IPS-20b (cell line): ENCODE measurements around the gene NAPB.

ENCODE experiments used
- H3K27ac ChIP-seq: one replicate; pipeline ENCODE4 v1.5.1; 2013; ENCODE audit warnings: low read length
- H3K27me3 ChIP-seq: 2 replicates; pipeline ENCODE4 v1.6.1; 2013; ENCODE audit warnings: mild to moderate bottlenecking, low read length, inconsistent platforms; ENCODE audit not compliant: insufficient read depth
- H3K36me3 ChIP-seq: 2 replicates; pipeline ENCODE4 v1.6.1; 2013; ENCODE audit warnings: low read depth, mild to moderate bottlenecking, inconsistent platforms, low read length, moderate library complexity; ENCODE audit not compliant: insufficient read depth
- H3K4me1 ChIP-seq: 2 replicates; pipeline ENCODE4 v1.6.1; 2013; ENCODE audit warnings: mild to moderate bottlenecking, control low read depth, inconsistent platforms, low read length, moderate library complexity; ENCODE audit not compliant: insufficient read depth
- H3K4me3 ChIP-seq: 2 replicates; pipeline ENCODE4 v1.5.1; 2013; ENCODE audit warnings: mild to moderate bottlenecking, low read length, inconsistent platforms
- H3K9ac ChIP-seq: 2 replicates; pipeline ENCODE4 v1.6.1; 2013; ENCODE audit warnings: low read depth, mild to moderate bottlenecking, inconsistent platforms, low read length, moderate library complexity
- H3K9me3 ChIP-seq: 2 replicates; pipeline ENCODE4 v1.6.1; 2013; ENCODE audit warnings: mild to moderate bottlenecking, low read depth, low read length, inconsistent platforms; ENCODE audit not compliant: insufficient read depth

Gene NAPB

DNA sequence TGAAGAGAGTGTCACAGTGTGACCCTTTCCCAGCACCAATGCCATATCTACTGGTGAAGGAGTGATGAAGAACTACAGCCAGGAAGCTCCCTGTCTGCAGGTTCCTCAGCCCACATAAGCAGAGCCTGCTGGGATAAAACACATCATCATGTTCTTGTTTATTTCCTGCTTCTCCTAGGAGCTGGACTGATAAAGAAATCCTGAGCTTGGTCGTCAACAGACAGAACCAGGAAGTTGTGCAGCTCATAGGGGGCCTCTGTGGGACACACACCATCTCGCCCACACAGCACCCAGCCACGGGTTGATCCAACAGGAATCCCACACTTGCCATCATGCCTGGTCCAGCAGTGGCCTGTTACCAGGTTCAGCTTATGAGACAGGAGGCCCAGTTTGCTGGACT lies 15.4 kb upstream of the NAPB start:
- Histone ChIP-seq H3K36me3 (no peaks in the 10 kb centered on the region), H3K27me3 (no peaks in the 10 kb centered on the region), H3K4me3 (no peak overlapping the region), H3K27ac (no peak overlapping the region), H3K9ac (no peak overlapping the region), H3K9me3 (no peaks in the 10 kb centered on the region), H3K4me1 (no peaks in the 10 kb centered on the region)

DNA sequence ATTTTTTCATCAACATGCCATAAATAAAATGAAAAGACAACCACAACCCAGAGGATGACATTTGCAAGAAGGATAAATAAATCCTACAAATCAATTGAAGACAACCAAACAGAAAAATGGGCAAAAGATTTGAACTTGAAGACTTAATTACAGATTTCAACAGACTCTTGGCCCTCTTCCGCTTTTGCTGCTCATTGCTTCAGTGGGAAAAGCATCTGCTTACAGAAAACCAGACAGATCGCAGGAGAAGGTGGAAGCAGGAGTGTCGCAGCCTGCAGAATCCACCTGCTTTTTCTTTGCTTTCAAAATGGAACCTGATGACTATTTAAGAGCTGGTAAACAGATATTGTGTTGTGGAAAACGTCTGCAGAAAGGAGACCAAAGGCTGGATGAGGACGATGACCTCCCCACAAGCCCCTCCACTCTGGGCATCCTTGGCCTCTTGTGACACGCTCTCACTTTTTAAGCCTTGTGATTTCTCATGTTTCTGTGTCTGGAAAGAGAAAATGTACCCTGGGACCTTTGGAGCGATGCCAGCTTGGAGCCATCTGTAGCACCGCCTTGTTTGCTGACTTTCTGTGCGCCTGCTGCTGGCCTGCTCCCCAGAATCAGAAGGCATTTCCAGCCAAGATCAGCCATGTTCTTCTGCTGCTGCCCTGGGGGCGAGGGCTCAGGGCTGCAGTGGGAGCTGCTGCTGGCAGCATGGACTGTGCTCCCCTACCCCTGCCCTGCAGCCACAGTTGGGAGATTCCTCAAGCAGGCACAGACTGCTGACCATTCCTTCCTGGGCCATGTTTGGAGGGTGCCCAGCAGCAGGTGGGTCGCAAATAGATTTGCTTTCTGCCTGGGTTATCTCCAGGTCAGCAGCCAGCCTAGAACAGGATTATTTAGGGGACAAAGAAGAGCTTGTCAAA lies 14.6 kb upstream of the NAPB start:
- Histone ChIP-seq H3K4me3 (no peak overlapping the region), H3K4me1 (no peaks in the 10 kb centered on the region), H3K9ac (no peak overlapping the region), H3K36me3 (no peaks in the 10 kb centered on the region), H3K9me3 (no peaks in the 10 kb centered on the region), H3K27me3 (no peaks in the 10 kb centered on the region), H3K27ac (no peak overlapping the region)

DNA sequence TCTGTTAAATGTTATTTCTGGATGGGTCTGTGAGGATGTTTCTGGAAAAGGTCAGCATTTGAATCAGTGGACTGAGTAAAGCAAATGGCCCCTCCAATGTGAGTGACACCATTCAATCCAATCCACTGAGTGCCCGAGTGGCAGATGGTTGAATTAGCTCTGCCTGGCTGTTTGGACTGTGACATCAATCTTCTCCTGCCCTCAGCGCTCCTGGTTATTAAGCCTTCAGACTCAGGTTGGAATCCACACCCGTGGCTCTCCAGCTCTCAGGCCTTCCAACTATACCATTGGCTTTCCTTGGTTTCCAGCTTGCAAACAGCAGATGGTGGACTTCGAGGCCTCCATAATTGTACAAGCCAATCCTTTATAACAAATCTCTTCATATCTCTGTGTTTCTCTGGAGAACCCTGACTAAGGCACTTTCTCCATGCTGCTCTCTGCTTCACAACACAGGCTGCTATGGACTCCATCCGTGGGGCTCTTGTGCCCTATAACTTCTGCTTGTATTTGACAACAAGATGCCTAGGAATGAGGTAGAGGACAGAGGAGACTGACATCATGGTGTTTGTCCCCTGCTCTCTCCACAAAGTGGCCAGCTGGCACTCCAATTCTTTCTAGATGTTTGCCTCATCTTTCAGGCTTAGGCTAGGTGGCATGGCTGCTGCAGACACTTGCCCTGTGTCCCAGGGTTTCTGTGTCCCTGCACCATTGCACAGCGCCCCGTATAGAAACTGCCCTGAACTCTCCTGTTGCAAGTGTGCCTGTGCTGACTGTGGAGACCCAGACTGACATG lies 13.4 kb upstream of the NAPB start:
- H3K27ac ChIP-seq, result no peak overlapping the region
- H3K9me3 ChIP-seq, result no peaks in the 10 kb centered on the region
- H3K4me3 ChIP-seq, result no peak overlapping the region
- H3K9ac ChIP-seq, result no peak overlapping the region
- H3K27me3 ChIP-seq, result no peaks in the 10 kb centered on the region
- no peaks in the 10 kb centered on the region for H3K36me3 ChIP-seq
- H3K4me1 ChIP-seq, result no peaks in the 10 kb centered on the region

DNA sequence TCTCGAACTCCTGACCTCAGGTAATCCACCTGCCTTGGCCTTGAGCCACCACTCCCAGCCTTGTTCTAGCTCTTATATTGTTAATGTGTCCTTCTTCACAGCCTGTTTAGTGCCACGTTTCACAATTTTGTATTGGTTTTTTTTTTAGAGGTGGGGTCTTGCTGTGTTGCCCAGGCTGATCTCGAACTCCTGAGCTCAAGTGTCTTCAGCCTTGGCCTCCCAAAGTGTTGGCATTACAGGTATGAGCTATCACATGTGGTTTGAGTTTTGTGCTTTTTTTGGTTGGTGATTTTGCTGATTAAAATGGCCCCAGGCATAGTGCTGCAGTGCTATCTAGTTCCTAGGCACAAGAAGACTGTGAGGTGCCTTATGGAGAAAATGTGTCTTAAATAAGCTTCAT lies 12.3 kb upstream of the NAPB start:
- Histone ChIP-seq H3K4me1 (no peaks in the 10 kb centered on the region), H3K27me3 (no peaks in the 10 kb centered on the region), H3K9me3 (no peaks in the 10 kb centered on the region), H3K4me3 (no peak overlapping the region), H3K9ac (no peak overlapping the region), H3K27ac (no peak overlapping the region), H3K36me3 (no peaks in the 10 kb centered on the region)

DNA sequence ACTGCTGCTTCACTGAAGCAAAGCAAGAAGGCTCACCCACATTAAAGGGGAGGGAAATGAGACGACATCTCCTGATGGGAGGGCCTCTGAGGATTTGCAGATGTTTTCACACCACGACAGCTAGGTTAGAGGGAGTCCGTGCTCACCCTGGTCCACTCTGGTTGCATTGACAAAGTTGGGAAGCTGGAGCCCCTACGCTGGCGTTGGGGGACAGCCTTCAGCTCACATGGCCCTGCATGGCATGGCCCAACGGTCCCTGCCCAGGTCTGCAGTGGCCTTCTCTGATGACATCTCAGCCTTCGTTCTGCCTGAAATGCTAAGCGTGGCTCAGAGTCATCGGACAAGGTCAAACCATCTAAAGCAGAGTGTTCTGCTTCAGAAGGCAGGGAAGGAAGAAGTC lies 3.8 kb upstream of the NAPB start:
- no peaks in the 10 kb centered on the region for H3K9me3 ChIP-seq
- H3K4me3 ChIP-seq, result no peak overlapping the region
- H3K27ac ChIP-seq, result no peak overlapping the region
- H3K36me3 ChIP-seq, result no peaks in the 10 kb centered on the region
- no peaks in the 10 kb centered on the region; the same call in 1 of the 2 replicates for H3K4me1 ChIP-seq
- H3K9ac ChIP-seq, result no peak overlapping the region
- H3K27me3 ChIP-seq, result no peaks in the 10 kb centered on the region

DNA sequence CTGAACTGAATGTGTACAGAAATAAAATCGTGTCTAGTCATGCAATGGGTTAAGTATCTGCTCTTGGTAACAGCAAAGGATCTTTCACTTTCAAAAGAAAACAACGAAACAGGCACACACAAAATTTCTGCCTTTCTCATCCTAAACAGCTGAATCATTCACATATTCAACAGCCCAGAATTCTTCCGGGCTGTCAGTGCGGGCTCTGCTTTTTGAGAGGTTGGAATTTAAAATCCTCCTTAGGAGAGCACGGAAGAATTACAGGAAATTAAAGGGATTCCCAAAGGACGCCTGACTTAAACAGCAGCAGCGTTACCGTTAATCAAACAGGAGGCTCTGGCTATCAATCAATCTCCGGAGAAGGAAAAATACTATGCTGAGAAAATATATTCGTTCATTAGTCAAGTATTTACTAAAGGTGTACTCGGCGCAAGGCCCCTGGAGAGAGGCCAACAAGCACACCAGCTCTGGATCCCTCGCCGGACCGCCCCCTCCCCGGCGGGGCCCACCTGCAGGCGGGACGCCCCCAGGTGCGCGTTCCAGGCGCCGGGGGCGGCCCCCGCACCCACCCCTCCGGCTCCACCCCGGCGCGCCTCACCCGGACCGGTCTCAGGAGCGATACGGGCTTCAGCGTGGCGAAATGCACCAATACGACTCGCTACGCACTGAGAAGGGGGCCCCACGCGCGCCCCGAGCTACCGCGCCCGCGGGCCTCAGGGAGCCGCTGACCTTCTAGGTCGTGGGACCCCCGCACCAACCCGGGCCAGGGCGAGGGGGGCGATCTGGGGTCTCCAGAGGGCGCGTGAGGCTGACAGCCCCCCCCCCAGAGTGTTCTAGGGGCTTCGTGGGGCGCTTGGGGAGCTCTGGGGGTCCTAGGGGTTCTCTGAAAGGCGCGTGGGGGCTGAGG lies 1.0 kb downstream of the NAPB start:
- Histone ChIP-seq H3K9ac (peak overlapping the region; percentile 76; the same call in 1 of the 2 replicates), H3K27ac (no peak overlapping the region), H3K36me3 (no peaks in the 10 kb centered on the region), H3K9me3 (no peaks in the 10 kb centered on the region), H3K4me1 (peaks cover 8% of the 10 kb centered on the region; the same call in 1 of the 2 replicates), H3K27me3 (no peaks in the 10 kb centered on the region), H3K4me3 (peak overlapping the region; percentile 80)

DNA sequence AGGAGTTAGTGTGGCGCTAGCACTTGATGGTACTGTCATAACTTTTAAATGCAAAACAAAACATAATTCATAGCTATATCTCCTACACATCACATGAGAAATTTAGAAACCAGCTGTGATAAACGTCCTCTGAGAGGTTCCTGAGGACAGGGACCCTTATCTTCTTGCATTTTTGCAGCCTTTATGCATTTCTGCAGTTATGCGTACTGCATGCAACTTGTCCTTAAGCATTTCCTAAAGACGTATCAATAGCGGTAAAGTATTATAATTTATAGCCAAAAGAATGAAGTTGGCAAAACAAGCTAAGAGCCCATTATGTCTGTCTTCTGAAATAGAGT lies 1.7 kb downstream of the NAPB start:
- H3K9me3 ChIP-seq, result no peaks in the 10 kb centered on the region
- H3K36me3 ChIP-seq, result no peaks in the 10 kb centered on the region
- no peak overlapping the region for H3K9ac ChIP-seq
- H3K4me3 ChIP-seq, result peak overlapping the region; percentile 80
- no peak overlapping the region for H3K27ac ChIP-seq
- H3K4me1 ChIP-seq, result peaks cover 8% of the 10 kb centered on the region; the same call in 1 of the 2 replicates
- H3K27me3 ChIP-seq, result no peaks in the 10 kb centered on the region

DNA sequence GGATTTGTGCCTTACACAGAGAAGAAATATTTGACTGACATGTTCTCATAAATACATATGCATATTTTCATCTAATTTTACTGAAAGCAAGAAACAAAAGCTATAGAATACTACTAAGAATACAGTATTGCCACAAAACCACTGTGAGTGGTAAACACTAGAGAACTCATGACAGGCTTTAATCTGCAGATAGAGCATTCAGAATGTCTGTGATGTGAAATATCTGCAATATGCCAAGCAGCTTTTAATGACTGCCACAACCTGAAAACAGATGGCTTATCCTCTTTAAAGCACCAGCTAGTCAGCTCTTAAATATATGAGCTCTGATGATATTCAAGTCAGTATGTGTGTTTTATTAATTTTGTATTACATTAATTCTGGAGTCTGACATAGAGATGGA lies 3.4 kb downstream of the NAPB start:
- Histone ChIP-seq H3K4me1 (peaks cover 8% of the 10 kb centered on the region; the same call in 1 of the 2 replicates), H3K27me3 (no peaks in the 10 kb centered on the region), H3K9me3 (no peaks in the 10 kb centered on the region), H3K4me3 (no peak overlapping the region), H3K27ac (no peak overlapping the region), H3K9ac (no peak overlapping the region), H3K36me3 (no peaks in the 10 kb centered on the region)

DNA sequence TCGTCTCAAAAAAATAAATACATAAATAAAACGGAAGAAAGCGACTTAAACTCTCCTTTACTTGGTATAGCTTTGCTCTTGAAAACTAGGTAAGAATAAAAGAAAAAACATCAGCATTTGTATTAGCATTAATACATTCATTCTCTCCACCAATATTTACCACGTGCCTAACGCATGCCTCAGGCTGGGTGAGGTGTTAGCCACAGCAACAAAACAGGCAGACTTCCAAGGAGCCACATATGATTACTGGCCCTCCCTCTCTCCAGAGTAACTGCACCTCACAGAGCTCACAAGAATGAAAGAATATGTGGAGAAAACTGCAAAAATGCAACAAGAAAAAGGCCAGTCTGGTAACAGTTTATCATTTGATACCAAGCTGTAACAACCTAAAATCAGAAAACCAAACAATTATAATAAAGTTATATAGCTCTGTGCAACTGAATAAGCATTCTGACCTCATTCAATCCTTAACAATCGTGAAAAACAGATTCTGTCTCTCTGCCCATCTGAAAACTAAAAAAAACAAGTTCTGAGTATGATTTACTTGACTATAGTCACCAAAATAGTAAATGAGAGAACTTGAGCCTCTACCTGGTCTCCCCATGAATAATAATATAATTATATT lies 5.2 kb downstream of the NAPB start:
- H3K27ac ChIP-seq, result no peak overlapping the region
- peaks cover 10% of the 10 kb centered on the region; the same call in 1 of the 2 replicates for H3K4me1 ChIP-seq

DNA sequence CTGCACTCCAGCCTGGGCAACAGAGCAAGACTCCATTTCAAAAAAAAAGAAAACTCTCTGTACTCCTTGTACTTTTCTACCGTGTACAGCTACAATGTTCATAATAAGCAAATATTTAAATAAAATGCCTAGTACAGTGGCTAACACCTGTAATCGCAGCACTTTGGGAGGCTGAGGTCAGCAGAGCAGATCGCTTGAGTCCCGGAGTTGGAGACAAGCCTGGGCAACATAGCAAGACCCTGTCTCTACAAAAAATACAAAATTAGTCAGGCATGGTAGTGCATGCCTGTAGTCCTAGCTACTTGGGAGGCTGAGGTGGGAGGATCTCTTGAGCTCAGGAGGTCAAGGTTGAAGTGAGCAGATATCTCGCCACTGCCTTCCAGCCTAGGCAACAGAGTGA lies 5.7 kb downstream of the NAPB start:
- Histone ChIP-seq H3K9ac (no peak overlapping the region), H3K27me3 (no peaks in the 10 kb centered on the region), H3K27ac (no peak overlapping the region), H3K4me3 (no peak overlapping the region), H3K9me3 (no peaks in the 10 kb centered on the region), H3K36me3 (no peaks in the 10 kb centered on the region), H3K4me1 (peaks cover 10% of the 10 kb centered on the region; the same call in 1 of the 2 replicates)

More for the DNA sequence above, 5.2 kb downstream of the NAPB start:
- no peak overlapping the region for H3K4me3 ChIP-seq
- H3K9ac ChIP-seq, result no peak overlapping the region
- no peaks in the 10 kb centered on the region for H3K27me3 ChIP-seq
- no peaks in the 10 kb centered on the region for H3K36me3 ChIP-seq
- H3K9me3 ChIP-seq, result no peaks in the 10 kb centered on the region
